Lower leg skin (tissue), 4 donors: ENCODE data around the gene NIPSNAP3A. TPM values are rescaled to one million over a fixed set of nuclear protein-coding genes. Genes with fewer than 3 reads are reported as not detected.

ENCODE experiments used
- DNase-seq, 2 donors: peaks; one replicate each; pipeline ENCODE4 v3.0.0-alpha.2; 2019; ENCODE audit warnings: low spot score in 2 of 2
- H3K4me3 ChIP-seq: fragments of 200-600 bp; sonication (generic); 2 replicates; pipeline ENCODE4 v1.5.1; 2017; ENCODE audit warnings: mild to moderate bottlenecking, low read depth; ENCODE audit not compliant: poor library complexity, severe bottlenecking
- CTCF ChIP-seq, 3 donors: fragments of 450-650 bp; IDR thresholded peaks; one replicate each; pipeline ENCODE4 v1.5.1; 2016; ENCODE audit warnings: antibody characterized with exemption in 3 of 3, mild to moderate bottlenecking in 3 of 3, moderate library complexity in 2 of 3
- POLR2A ChIP-seq, 2 donors: fragments of 450-650 bp; IDR thresholded peaks; one replicate each; pipeline ENCODE4 v1.6.1; 2016 to 2017; ENCODE audit warnings: antibody characterized with exemption in 2 of 2, mild to moderate bottlenecking in 1 of 2, moderate library complexity in 1 of 2
- WGBS, 2 donors: methylation state at CpG; one replicate each; pipeline ENCODE4 v1.1.5; 2018; 5-methylcytosine and 5-hydroxymethylcytosine counted together
- intact Hi-C: fragments of 100-400 bp; cut with DNase I; formaldehyde crosslinking; loops from one replicate; pipeline ENCODE4 v1.15.0; 2023; ENCODE audit warnings: low total_unique reads
- total RNA-seq, 4 donors: library from RNA; depleted of rRNA; stranded (reverse); fragments of >200 nt; gene quantifications; one replicate each; pipeline ENCODE4 v1.1.0, GENCODE V29; 2016

Gene NIPSNAP3A
- total RNA-seq, 4 donors from 2014 or later = 22.0 to 30.1 (median 26.0) TPM

DNA sequence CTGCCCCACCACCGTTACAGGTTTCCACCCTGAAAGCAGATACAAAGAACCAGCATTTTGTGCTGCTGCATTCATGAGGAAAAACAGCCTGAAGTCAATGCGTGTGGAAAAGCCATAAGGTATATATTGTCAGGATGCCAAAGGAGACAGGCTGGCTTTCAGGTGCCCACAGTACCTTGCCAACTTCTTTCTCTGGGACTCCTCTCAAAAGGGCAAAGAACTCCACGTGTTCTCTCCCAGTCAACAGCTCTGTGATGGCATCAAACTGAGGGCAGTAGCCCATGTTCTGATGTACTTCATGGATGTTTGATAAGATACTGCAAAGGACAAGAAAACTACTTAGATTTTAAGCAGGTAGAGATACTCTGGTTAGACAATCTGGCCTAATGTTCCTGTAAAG lies 40.8 kb downstream of the NIPSNAP3A start:
- no peak for DNase-seq
- TF ChIP-seq CTCF (IDR thresholded peaks at IDR 0.05) (no peak), POLR2A (IDR thresholded peaks at IDR 0.05) (no peak)
- intact Hi-C loops = no loop called here
- H3K4me3 ChIP-seq = no peak overlapping the region
- WGBS, 2 donors = 73 to 75% methylated on average over 3 of the region's 3 CpGs

DNA sequence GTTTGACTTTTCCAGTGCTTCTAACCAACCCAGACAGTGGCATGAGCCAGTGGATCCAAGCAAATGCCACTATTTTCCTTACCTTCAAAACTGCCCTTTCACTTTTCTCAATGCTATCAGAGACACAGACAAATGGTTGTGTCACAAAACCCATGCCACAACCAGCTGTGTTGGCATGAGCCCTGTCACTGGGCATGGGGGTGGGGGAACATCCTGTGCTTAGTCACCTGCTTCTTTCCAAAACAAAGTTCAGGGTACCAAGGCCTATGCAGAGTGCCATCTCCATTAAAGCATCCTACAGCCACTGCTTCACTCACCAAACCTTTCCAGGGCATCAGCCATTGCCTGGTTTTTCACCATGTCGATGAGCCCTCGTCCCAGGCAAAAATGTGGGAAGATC lies 46.6 kb downstream of the NIPSNAP3A start:
- WGBS, 2 donors = 93 to 95% methylated on average over 2 of the region's 2 CpGs
- intact Hi-C loops = no loop called here
- DNase-seq = no peak
- TF ChIP-seq POLR2A (IDR thresholded peaks at IDR 0.05) = no peak
- TF ChIP-seq CTCF (IDR thresholded peaks at IDR 0.05) = no peak
- H3K4me3 ChIP-seq = no peak overlapping the region

GRCh38 chr9:104795082-104795481 lies 47.6 kb downstream of the NIPSNAP3A start:
- intact Hi-C loops = no loop called here
- 48 to 73% methylated on average over 1 of the region's 1 CpG for WGBS, 2 donors
- no peak overlapping the region for H3K4me3 ChIP-seq
- DNase-seq = no peak
- no peak for TF ChIP-seq CTCF (IDR thresholded peaks at IDR 0.05)
- no peak for TF ChIP-seq POLR2A (IDR thresholded peaks at IDR 0.05)

- intact Hi-C loops = no loop called here
- 87 to 92% methylated on average over 3 of the region's 3 CpGs for whole genome bisulfite sequencing, 2 donors
- no peak for DNase-seq
- H3K4me3 ChIP-seq = no peak overlapping the region
- TF ChIP-seq POLR2A (IDR thresholded peaks at IDR 0.05) (no peak), CTCF (IDR thresholded peaks at IDR 0.05) (no peak)
Observed at GRCh38 chr9:104795857-104796256, 48.4 kb downstream of the NIPSNAP3A start.

DNA sequence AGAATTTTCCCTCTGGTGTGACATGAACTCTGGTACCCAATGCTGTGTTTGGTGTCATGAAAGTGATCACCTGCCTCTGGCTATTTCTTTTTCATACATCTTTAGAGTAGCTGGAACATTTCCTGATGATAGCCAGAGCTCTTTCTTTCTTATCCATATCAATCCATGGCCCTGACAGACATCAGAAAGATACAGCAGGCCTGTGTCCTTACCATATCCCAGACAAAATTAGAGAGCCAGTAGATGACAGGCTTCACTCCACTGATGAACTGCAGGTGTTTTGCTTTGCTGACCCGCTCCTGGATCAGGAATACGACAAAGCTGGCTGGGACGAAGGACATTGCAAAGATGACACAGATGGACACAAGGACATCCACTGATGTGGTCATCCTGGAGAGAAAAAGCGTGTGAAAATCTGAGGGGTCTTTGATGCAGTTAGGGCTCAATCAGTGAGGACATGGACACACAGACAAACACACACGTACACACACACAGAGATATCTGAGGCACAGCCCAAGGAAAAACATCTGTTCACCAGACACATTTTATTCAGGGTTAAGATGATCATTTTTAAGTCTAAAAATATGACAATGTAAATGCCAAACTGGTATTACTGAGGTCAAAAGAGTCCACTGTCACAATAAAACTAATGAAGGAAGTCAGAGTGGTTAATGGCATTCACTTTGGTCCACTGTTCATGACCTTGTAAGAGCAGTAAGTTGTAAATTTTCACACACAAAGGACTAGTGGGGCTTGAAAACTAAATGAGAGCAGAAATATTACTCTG lies 50.9 kb downstream of the NIPSNAP3A start:
- TF ChIP-seq CTCF (IDR thresholded peaks at IDR 0.05) = no peak
- no peak for TF ChIP-seq POLR2A (IDR thresholded peaks at IDR 0.05)
- no peak overlapping the region for H3K4me3 ChIP-seq
- WGBS, 2 donors = 74 to 75% methylated on average over 5 of the region's 5 CpGs
- DNase-seq = no peak
- intact Hi-C loops = no loop called here
